ENCODE results near the gene AMFR. TPM values are rescaled to one million over a fixed set of nuclear protein-coding genes. Genes with fewer than 3 reads are reported as not detected.

AMFR gene
- total and polyA plus RNA-seq, 2 of the 13 experiments (the other 11 are each of a cell fraction or from before 2014, with no cell fraction given) = 52.9 to 108 TPM

GRCh38 chr16:56451753-56452689 lies 26.7 kb upstream of the AMFR start (continued):
- TF ChIP-seq HDAC2 (CRISPR knock-in tag; IDR thresholded peaks at IDR 0.05) (no peak), KMT2A (CRISPR knock-in tag; IDR thresholded peaks at IDR 0.05) (peak; percentile 35; the same call in 1 of the 2 replicates), MNT (IDR thresholded peaks at IDR 0.05) (no peak), ELK4 (CRISPR knock-in tag; IDR thresholded peaks at IDR 0.05; ENCODE audit: borderline replicate concordance) (no peak), ZNF776 (CRISPR knock-in tag; IDR thresholded peaks at IDR 0.05) (no peak), MYNN (CRISPR knock-in tag; IDR thresholded peaks at IDR 0.05; ENCODE audit: low read depth) (no peak), ZNF136 (CRISPR knock-in tag; IDR thresholded peaks at IDR 0.05; ENCODE audit: low read depth) (no peak; the same call in 1 of the 2 replicates), HMGXB4 (CRISPR knock-in tag; IDR thresholded peaks at IDR 0.05; ENCODE audit: borderline replicate concordance in 1 of 2, low read depth in 1 of 2) (no peak), CREB3 (CRISPR knock-in tag; IDR thresholded peaks at IDR 0.05) (no peak), ZNF451 (CRISPR knock-in tag; IDR thresholded peaks at IDR 0.05) (peak; percentile 18; the same call in 1 of the 2 replicates), HIC2 (CRISPR knock-in tag; IDR thresholded peaks at IDR 0.05; ENCODE audit: low read depth) (0 out of 2 replicates have a peak, but pooled peaks have one; percentile 2), PCBP1 (IDR thresholded peaks at IDR 0.05; ENCODE audit: borderline replicate concordance, low read depth, low read length) (no peak), ZBTB26 (CRISPR knock-in tag; IDR thresholded peaks at IDR 0.05; ENCODE audit: borderline replicate concordance) (no peak), FLYWCH1 (CRISPR knock-in tag; IDR thresholded peaks at IDR 0.05) (no peak), ZNF691 (CRISPR knock-in tag; IDR thresholded peaks at IDR 0.05; ENCODE audit: borderline replicate concordance, low read depth) (no peak), CBFB (CRISPR knock-in tag; IDR thresholded peaks at IDR 0.05) (no peak), MAFG (CRISPR knock-in tag; IDR thresholded peaks at IDR 0.05) (no peak), ZNF292 (CRISPR knock-in tag; IDR thresholded peaks at IDR 0.05; ENCODE audit: borderline replicate concordance, low read depth) (peak; percentile 51; the same call in 1 of the 2 replicates)
